Measurements from ENCODE around the gene TRPM8.

GRCh38 chr2:233996000-233996399 lies 78.8 kb downstream of the TRPM8 start:
- no peak for TF ChIP-seq CTCF (IDR thresholded peaks at IDR 0.05)
- TF ChIP-seq, protein P1, sequence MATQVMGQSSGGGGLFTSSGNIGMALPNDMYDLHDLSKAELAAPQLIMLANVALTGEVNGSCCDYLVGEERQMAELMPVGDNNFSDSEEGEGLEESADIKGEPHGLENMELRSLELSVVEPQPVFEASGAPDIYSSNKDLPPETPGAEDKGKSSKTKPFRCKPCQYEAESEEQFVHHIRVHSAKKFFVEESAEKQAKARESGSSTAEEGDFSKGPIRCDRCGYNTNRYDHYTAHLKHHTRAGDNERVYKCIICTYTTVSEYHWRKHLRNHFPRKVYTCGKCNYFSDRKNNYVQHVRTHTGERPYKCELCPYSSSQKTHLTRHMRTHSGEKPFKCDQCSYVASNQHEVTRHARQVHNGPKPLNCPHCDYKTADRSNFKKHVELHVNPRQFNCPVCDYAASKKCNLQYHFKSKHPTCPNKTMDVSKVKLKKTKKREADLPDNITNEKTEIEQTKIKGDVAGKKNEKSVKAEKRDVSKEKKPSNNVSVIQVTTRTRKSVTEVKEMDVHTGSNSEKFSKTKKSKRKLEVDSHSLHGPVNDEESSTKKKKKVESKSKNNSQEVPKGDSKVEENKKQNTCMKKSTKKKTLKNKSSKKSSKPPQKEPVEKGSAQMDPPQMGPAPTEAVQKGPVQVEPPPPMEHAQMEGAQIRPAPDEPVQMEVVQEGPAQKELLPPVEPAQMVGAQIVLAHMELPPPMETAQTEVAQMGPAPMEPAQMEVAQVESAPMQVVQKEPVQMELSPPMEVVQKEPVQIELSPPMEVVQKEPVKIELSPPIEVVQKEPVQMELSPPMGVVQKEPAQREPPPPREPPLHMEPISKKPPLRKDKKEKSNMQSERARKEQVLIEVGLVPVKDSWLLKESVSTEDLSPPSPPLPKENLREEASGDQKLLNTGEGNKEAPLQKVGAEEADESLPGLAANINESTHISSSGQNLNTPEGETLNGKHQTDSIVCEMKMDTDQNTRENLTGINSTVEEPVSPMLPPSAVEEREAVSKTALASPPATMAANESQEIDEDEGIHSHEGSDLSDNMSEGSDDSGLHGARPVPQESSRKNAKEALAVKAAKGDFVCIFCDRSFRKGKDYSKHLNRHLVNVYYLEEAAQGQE (IDR thresholded peaks at IDR 0.05; ENCODE audit: insufficient read depth in 1 of 2, low read depth in 2 of 2, low read length in 1 of 2), result no peak

Data from Panc1 (cell line).